ENCODE data around the gene SYT8. TPM values are rescaled to one million over a fixed set of nuclear protein-coding genes. Genes with fewer than 3 reads are reported as not detected.

Gene SYT8
- total and polyA plus RNA-seq, 10 donors: 0.83 TPM; not detected in 9

- 86 to 94% (median 90%) methylated on average over 6 of the region's 6 CpGs for WGBS, 5 donors
- TF ChIP-seq CTCF (IDR thresholded peaks at IDR 0.05 in 8 of 11, conservative IDR thresholded peaks at IDR 0.05 in 3 of 11): no peak
- TF ChIP-seq POLR2AphosphoS5 (IDR thresholded peaks at IDR 0.05): no peak
- TF ChIP-seq POLR2A (IDR thresholded peaks at IDR 0.05): no peak
- Histone ChIP-seq H3K4me3 (no peak overlapping the region), H3K4me1 (peaks cover 0 to 10% (median 2%) of the 10 kb centered on the region in 6 donors), H3K27ac (no peak overlapping the region), H3K27me3 (replicated peaks in 1 of 7) (no peaks in the 10 kb centered on the region), H3K9me3 (peaks cover 0 to 8% (median 0%) of the 10 kb centered on the region in 8 donors), H3K36me3 (no peaks in the 10 kb centered on the region)
- intact Hi-C loops (cut with DNase I; ENCODE audit: low total_unique reads): no loop called here
- DNase-seq: no peak
These were observed 42.9 kb upstream of the SYT8 start for GRCh38 chr11:1791912-1792311.

- H3K27me3 ChIP-seq (replicated peaks in 1 of 7): peaks cover 0 to 2% (median 0%) of the 10 kb centered on the region in 7 donors
- intact Hi-C loops (cut with DNase I; ENCODE audit: low total_unique reads): no loop called here
- H3K27ac ChIP-seq: peak overlapping the region in 4 of 8 donors; percentile 13 to 54 (median 24)
- WGBS, 5 donors: 41 to 63% (median 50%) methylated on average over 12 of the region's 12 CpGs
- no peak for TF ChIP-seq POLR2A (IDR thresholded peaks at IDR 0.05)
- TF ChIP-seq POLR2AphosphoS5 (IDR thresholded peaks at IDR 0.05): no peak
- no peak for TF ChIP-seq CTCF (IDR thresholded peaks at IDR 0.05 in 8 of 11, conservative IDR thresholded peaks at IDR 0.05 in 3 of 11)
- no peak overlapping the region for H3K4me3 ChIP-seq
- DNase-seq: no peak
- no peaks in the 10 kb centered on the region for H3K36me3 ChIP-seq
- peaks cover 0 to 10% (median 2%) of the 10 kb centered on the region in 6 donors for H3K4me1 ChIP-seq
- peaks cover 0 to 8% (median 0%) of the 10 kb centered on the region in 8 donors for H3K9me3 ChIP-seq
These were observed 42.3 kb upstream of the SYT8 start for GRCh38 chr11:1792461-1792860.

GRCh38 chr11:1793081-1793480 lies 41.7 kb upstream of the SYT8 start:
- Histone ChIP-seq H3K27ac (peak overlapping the region in 3 of 8 donors; percentile 23 to 54 (median 25)), H3K27me3 (replicated peaks in 1 of 7) (peaks cover 0 to 7% (median 0%) of the 10 kb centered on the region in 7 donors), H3K36me3 (no peaks in the 10 kb centered on the region), H3K9me3 (peaks cover 0 to 8% (median 0%) of the 10 kb centered on the region in 8 donors), H3K4me1 (peaks cover 0 to 10% (median 2%) of the 10 kb centered on the region in 6 donors), H3K4me3 (no peak overlapping the region)
- intact Hi-C loops (cut with DNase I; ENCODE audit: low total_unique reads): no loop called here
- DNase-seq: no peak
- WGBS, 5 donors: 50 to 89% (median 68%) methylated on average over 3 of the region's 3 CpGs
- TF ChIP-seq POLR2A (IDR thresholded peaks at IDR 0.05) (no peak), POLR2AphosphoS5 (IDR thresholded peaks at IDR 0.05) (no peak), CTCF (IDR thresholded peaks at IDR 0.05 in 8 of 11, conservative IDR thresholded peaks at IDR 0.05 in 3 of 11) (no peak)

- no peak for TF ChIP-seq CTCF (IDR thresholded peaks at IDR 0.05 in 8 of 11, conservative IDR thresholded peaks at IDR 0.05 in 3 of 11)
- TF ChIP-seq POLR2AphosphoS5 (IDR thresholded peaks at IDR 0.05): no peak
- no peak for TF ChIP-seq POLR2A (IDR thresholded peaks at IDR 0.05)
- Histone ChIP-seq H3K4me1 (peaks cover 0 to 10% (median 2%) of the 10 kb centered on the region in 6 donors), H3K27ac (no peak overlapping the region), H3K9me3 (peaks cover 0 to 8% (median 0%) of the 10 kb centered on the region in 8 donors), H3K4me3 (no peak overlapping the region), H3K27me3 (replicated peaks in 1 of 7) (peaks cover 0 to 18% (median 0%) of the 10 kb centered on the region in 7 donors), H3K36me3 (no peaks in the 10 kb centered on the region)
- 77 to 87% (median 82%) methylated on average over 12 of the region's 12 CpGs for WGBS, 5 donors
- intact Hi-C loops (cut with DNase I; ENCODE audit: low total_unique reads): no loop called here
- no peak for DNase-seq
These were observed 38.3 kb upstream of the SYT8 start for GRCh38 chr11:1796413-1797011.
